Heart right ventricle (tissue), 16 donors: ENCODE measurements around the gene NIN. TPM values are rescaled to one million over a fixed set of nuclear protein-coding genes. Genes with fewer than 3 reads are reported as not detected.

Experiments used
- ATAC-seq, 8 donors: fragments of 200-7000 bp; cut with Tn5 transposase; one replicate each; pipeline ENCODE4 v1.9.1; 2020; ENCODE audit warnings: mild to moderate bottlenecking in 8 of 8, moderate library complexity in 8 of 8, moderate number of reproducible peaks in 1 of 8
- DNase-seq, 2 donors: peaks; one replicate each; pipeline ENCODE4 v3.0.0-alpha.2; 2020
- H3K27ac ChIP-seq, 10 donors: fragments of 200-600 bp; sonication (generic) in 2 of 10; one replicate each; pipeline versions ENCODE4 v1.5.0 to v1.8.0; 2020 to 2022; ENCODE audit warnings: mild to moderate bottlenecking in 3 of 10
- H3K27me3 ChIP-seq, 7 donors: fragments of 200-600 bp; one replicate each; pipeline ENCODE4 v1.8.0; 2021 to 2022; ENCODE audit warnings: mild to moderate bottlenecking in 2 of 7
- H3K36me3 ChIP-seq, 9 donors: fragments of 200-600 bp; sonication (generic) in 1 of 9; one replicate each; pipeline versions ENCODE4 v1.5.0 to v1.8.0; 2020 to 2022; ENCODE audit warnings: mild to moderate bottlenecking in 2 of 9
- H3K4me1 ChIP-seq, 9 donors: fragments of 200-600 bp; sonication (generic) in 1 of 9; one replicate each; pipeline versions ENCODE4 v1.5.0 to v1.8.0; 2020 to 2022; ENCODE audit warnings: mild to moderate bottlenecking in 4 of 9
- H3K4me3 ChIP-seq, 10 donors: fragments of 200-600 bp; sonication (generic) in 2 of 10; one replicate each; pipeline versions ENCODE4 v1.5.0 to v1.8.0; 2020 to 2022; ENCODE audit warnings: mild to moderate bottlenecking in 7 of 10, moderate library complexity in 2 of 10
- H3K9me3 ChIP-seq, 11 donors: fragments of 200-600 bp in 10 of 11; sonication (generic) in 2 of 11; one replicate each; pipeline versions ENCODE4 v1.5.0 to v1.8.0; 2013 to 2022; ENCODE audit warnings: mild to moderate bottlenecking in 2 of 11, control low read depth in 1 of 11, moderate library complexity in 1 of 11
- CTCF ChIP-seq, 9 donors: fragments of 200-600 bp; sonication (generic) in 2 of 9; IDR thresholded peaks; one replicate each; pipeline versions ENCODE4 v1.5.0 to v1.8.0; 2021 to 2022; ENCODE audit warnings: antibody characterized with exemption in 9 of 9, mild to moderate bottlenecking in 5 of 9, moderate library complexity in 1 of 9
- WGBS, 2 donors: extraction: QIAGEN DNeasy Blood & Tissue Kit; methylation state at CpG; one replicate each; pipeline ENCODE4 v1.1.7; 2013; ENCODE audit warnings: inconsistent platforms in 1 of 2; 5-methylcytosine and 5-hydroxymethylcytosine counted together
- intact Hi-C, 10 donors: fragments of 100-400 bp; cut with DNase I; formaldehyde crosslinking; loops; one replicate each; pipeline versions ENCODE4 v1.11.1 to v1.14.2; 2022
- polyA plus RNA-seq, 2 donors: library from polyadenylated mRNA; stranded (reverse); fragments of 200-250 nt; gene quantifications; one replicate each; pipeline ENCODE4 v1.2.3, GENCODE V29; 2013
- total RNA-seq, 10 donors: library from RNA; stranded (reverse); fragmentation: NEBNext Ultra II Directional in 3 of 10; extraction: Animal tissue kit (Norgen Biotek cat#: 25700) in 3 of 10; gene quantifications; one replicate each; pipeline versions ENCODE4 v1.2.1 to v1.2.4, GENCODE V29; 2021 to 2023
- donor health status: Arrhythmogenic right ventricular cardiomyopathy.
- donor health status: ischemic (EF 13 %, LVEDD 7.1; RV severe dilation, severe dysfunction).
- donor health status: healthy with polysubstance abuse.
- donor health status: DM: no; HTN: yes; CAD: no.
- donor health status: DM: no; HTN: no; CAD: no.
- donor health status: ischemic (EF 25% LVEDD 6.9; RV normal size, moderate dysfunction).
- donor health status: ischemic (EF 25% LVEDD 5.7; RV mildly dilated, moderate dysfunction).
- donor health status: healthy.
- donor health status: DM: yes; HTN: yes; CAD: no.
- donor health status: Ischemic cardiomyopathy.
- donor health status: ischemic (EF 35%, LVEDD 5.7; RV mildly dilated, moderate dysfunction).
- donor health status: nonischemic (EF 11% LVEDD 7.7; RV severe dilation, severe dysfunction).
- donor health status: DM: yes; HTN: yes; CAD: no.
- donor health status: PGD.
- donor health status: ischemic (EF 29% LVEDD 5.4; RV normal size, mild dysfunction).
- donor health status: nonischemic (EF 23%, LVEDD 6.1; RV moderate dilation, normal function).

Gene NIN
- total and polyA plus RNA-seq, 12 donors = 4.0 to 38.7 (median 25.1) TPM

- ATAC-seq (peak; percentile 63 to 92 (median 85)), DNase-seq (peak in 1 of 2 donors; percentile 34)
- peaks cover 0 to 56% (median 0%) of the 10 kb centered on the region in 9 donors for H3K36me3 ChIP-seq
- H3K9me3 ChIP-seq = no peaks in the 10 kb centered on the region
- intact Hi-C loops = loop anchor here in 4 of 10 donors (1.0 to 5.0 kb wide), 4 partner anchors 35 to 70 kb away; partner anchors contain the start of gene NIN (in 2 of the 4)
- peaks cover 0 to 43% (median 21%) of the 10 kb centered on the region in 9 donors for H3K4me1 ChIP-seq
- H3K4me3 ChIP-seq = peak overlapping the region in 9 of 10 donors; percentile 21 to 48 (median 41)
- TF ChIP-seq CTCF (IDR thresholded peaks at IDR 0.05) = no peak
- 49 to 62% methylated on average over 14 of the region's 14 CpGs for WGBS, 2 donors
- no peaks in the 10 kb centered on the region for H3K27me3 ChIP-seq
- H3K27ac ChIP-seq = peak overlapping the region; percentile 51 to 79 (median 72)
Observed at GRCh38 chr14:50792634-50793068, 38.3 kb downstream of the NIN start.

- Histone ChIP-seq H3K36me3 (peaks cover 0 to 56% (median 0%) of the 10 kb centered on the region in 9 donors), H3K27me3 (no peaks in the 10 kb centered on the region), H3K9me3 (no peaks in the 10 kb centered on the region), H3K4me3 (peak overlapping the region; percentile 4 to 48 (median 37)), H3K4me1 (peaks cover 0 to 49% (median 27%) of the 10 kb centered on the region in 9 donors), H3K27ac (peak overlapping the region; percentile 51 to 79 (median 72))
- 37 to 53% methylated on average over 6 of the region's 6 CpGs for WGBS, 2 donors
- ATAC-seq = no peak
- no peak for DNase-seq
- intact Hi-C loops = loop anchor here in 4 of 10 donors (1.0 to 5.0 kb wide), 4 partner anchors 35 to 70 kb away; partner anchors contain the start of gene NIN (in 2 of the 4)
- TF ChIP-seq CTCF (IDR thresholded peaks at IDR 0.05) = no peak
Observed at GRCh38 chr14:50792051-50792477, 38.9 kb downstream of the NIN start.

GRCh38 chr14:50791201-50791600, 39.8 kb downstream of the NIN start:
- peak overlapping the region in 7 of 10 donors; percentile 12 to 48 (median 45) for H3K4me3 ChIP-seq
- ATAC-seq (no peak), DNase-seq (no peak)
- TF ChIP-seq CTCF (IDR thresholded peaks at IDR 0.05) = no peak
- H3K27me3 ChIP-seq = no peaks in the 10 kb centered on the region
- intact Hi-C loops = loop anchor here in 4 of 10 donors (5.0 kb wide), 3 partner anchors 36 to 71 kb away; partner anchors contain the start of gene NIN (in 1 of the 4)
- peak overlapping the region; percentile 0 to 79 (median 64) for H3K27ac ChIP-seq
- WGBS, 2 donors = 57 to 74% methylated on average over 3 of the region's 3 CpGs
- H3K36me3 ChIP-seq = peaks cover 0 to 55% (median 0%) of the 10 kb centered on the region in 9 donors
- no peaks in the 10 kb centered on the region for H3K9me3 ChIP-seq
- peaks cover 0 to 50% (median 35%) of the 10 kb centered on the region in 9 donors for H3K4me1 ChIP-seq

- no peaks in the 10 kb centered on the region for H3K9me3 ChIP-seq
- peak overlapping the region in 5 of 10 donors; percentile 41 to 48 (median 45) for H3K4me3 ChIP-seq
- WGBS, 2 donors = 41 to 65% methylated on average over 2 of the region's 2 CpGs
- ATAC-seq (peak in 5 of 8 donors; percentile 7 to 27 (median 23)), DNase-seq (no peak)
- intact Hi-C loops = loop anchor here in 4 of 10 donors (5.0 kb wide), 3 partner anchors 37 to 72 kb away; partner anchors contain the start of gene NIN (in 1 of the 4)
- peak overlapping the region; percentile 11 to 79 (median 64) for H3K27ac ChIP-seq
- peaks cover 0 to 56% (median 41%) of the 10 kb centered on the region in 9 donors for H3K4me1 ChIP-seq
- no peak for TF ChIP-seq CTCF (IDR thresholded peaks at IDR 0.05)
- H3K27me3 ChIP-seq = no peaks in the 10 kb centered on the region
- H3K36me3 ChIP-seq = peaks cover 0 to 50% (median 0%) of the 10 kb centered on the region in 9 donors
Observed at GRCh38 chr14:50790589-50790988, 40.4 kb downstream of the NIN start.
